Fibroblast of the conjunctiva (primary cell): ENCODE results near the gene FBLIM1.

Experiments
- DNase-seq: peaks from one replicate; pipeline ENCODE4 v3.0.0-alpha.2; 2010; ENCODE audit warnings: low read depth

The FBLIM1 gene

GRCh38 chr1:15731735-15732685, 26.6 kb upstream of the FBLIM1 start:
- no peak for DNase-seq

GRCh38 chr1:15732686-15733081, 25.9 kb upstream of the FBLIM1 start:
- no peak for DNase-seq

- no peak for DNase-seq
Observed at GRCh38 chr1:15733218-15733725, 25.3 kb upstream of the FBLIM1 start.

DNA sequence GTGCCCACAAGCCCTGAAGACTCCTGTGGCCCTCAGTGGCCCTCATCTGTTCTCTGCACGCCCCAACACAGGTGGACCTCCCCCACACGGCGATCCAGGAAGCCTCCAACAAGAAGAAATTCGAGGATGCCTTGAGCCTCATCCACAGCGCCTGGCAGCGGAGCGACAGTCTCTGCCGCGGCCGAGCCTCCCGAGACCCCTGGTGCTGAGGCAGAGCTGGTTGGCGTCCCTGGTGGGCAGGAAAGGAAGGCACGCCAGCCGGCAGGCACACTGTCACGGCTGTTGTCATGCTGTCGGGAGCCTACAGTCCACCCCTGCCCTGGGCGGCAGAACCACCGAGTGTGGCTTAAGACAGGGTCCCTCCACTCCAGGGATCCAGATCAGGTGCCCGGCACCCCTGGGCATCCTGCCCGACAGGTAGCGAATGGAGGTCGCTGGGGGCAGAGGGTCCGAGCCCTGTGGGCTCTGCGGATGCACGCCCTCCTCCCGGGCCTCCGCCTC, 24.8 kb upstream of the FBLIM1 start:
- no peak for DNase-seq

- no peak for DNase-seq
Observed at GRCh38 chr1:15734296-15734695, 24.3 kb upstream of the FBLIM1 start.

DNA sequence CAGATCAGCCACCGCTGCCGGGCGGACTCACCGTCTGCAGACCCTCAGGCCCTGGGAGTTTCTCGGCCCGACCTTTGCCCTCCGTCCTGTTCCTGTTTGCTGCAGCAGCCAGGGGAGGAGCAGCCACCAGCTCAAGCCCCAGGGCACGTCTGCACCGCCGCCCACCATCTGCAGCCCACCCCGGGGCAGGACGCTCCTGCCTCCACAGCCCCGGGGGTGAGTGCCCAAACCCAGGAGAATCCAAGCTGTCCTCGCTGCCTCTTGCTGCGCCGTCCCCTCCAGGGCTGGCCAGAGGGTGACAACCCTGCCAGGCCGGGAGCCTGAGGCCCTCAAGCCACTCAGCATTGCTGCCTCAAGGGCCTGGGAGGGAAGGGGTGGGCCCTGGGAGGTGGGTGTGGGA, 23.7 kb upstream of the FBLIM1 start:
- DNase-seq, result no peak

- DNase-seq, result no peak
Observed at GRCh38 chr1:15735304-15736037, 23.1 kb upstream of the FBLIM1 start.

DNA sequence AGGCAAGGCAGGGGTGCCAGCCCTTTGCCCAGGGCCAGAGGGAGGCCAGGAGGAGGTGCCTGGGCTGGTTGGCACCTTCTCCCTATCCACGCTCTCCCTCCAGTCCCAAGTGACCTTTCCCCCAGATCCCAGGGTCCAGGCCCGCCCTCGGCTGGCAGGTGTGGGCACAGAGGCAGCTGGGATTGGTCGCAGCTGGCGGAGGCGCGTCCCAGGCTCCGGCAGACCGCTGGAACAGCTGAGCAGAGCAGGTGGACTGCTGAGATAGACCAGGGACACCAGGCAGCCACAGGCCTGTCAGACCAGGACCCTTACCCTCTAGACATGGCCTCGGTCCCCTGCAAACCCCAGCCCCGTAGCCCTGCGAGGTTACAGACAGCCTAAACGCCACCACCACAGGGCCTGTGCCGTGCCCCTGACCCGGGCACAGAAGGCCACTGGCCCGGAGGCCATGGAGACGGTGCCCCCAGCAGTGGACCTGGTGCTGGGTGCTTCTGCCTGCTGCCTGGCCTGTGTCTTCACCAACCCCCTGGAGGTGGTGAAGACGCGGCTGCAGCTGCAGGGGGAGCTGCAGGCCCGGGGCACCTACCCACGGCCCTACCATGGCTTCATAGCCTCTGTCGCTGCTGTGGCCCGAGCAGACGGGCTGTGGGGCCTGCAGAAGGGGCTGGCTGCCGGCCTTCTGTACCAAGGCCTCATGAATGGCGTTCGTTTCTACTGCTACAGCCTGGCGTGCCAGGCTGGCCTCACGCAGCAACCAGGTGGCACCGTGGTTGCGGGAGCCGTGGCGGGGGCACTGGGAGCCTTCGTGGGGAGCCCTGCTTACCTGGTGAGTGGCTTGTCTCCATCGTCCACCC, 22.3 kb upstream of the FBLIM1 start, which contains the start of gene SLC25A34:
Gene SLC25A34, plus strand, starts transcription at position 221 of the 854 bp plus-strand sequence. Its CDS starts 228 bp downstream, at position 449.
- DNase-seq, result no peak

- DNase-seq, result no peak
Observed at GRCh38 chr1:15736892-15737261, 21.7 kb upstream of the FBLIM1 start.

DNA sequence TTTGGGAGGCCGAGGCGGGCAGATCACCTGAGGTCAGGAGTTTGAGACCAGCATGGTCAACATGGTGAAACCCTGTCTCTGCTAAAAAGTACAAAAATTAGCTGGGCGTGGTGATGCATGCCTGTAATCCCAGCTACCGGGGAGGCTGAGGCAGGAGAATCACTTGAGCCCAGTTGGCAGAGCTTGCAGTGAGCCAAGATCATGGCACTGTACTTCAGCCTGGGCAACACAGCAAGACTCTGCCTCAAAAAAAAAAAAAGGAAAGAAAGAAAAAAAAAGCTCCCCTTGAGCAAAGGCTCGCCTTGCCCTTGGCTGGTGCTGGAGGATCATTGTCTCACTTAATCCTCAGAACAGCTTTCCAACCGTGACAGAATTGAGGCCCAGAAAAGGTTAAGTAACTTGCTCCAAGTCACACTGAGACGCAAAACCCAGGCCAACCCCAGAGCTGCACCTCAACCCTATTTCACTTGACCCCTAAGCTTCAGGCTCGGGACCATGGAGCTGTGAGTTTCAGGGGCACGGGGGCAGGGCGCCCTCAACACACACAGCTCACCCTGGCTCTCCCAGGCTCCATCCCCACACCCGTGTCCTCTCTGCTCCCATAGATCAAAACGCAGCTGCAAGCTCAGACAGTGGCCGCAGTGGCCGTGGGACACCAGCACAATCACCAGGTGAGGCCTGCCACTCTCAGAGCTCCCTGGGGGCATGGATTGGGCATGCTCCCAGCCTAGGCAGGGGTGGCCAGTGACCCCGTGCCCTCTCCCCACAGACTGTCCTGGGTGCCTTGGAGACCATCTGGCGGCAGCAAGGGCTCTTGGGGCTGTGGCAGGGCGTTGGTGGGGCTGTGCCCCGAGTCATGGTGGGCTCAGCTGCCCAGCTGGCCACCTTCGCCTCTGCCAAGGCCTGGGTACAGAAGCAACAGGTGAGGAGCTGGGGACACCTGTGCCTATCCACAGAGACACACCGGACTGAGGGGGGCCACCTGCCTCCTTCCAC, 21.0 kb upstream of the FBLIM1 start:
- DNase-seq, result no peak

GRCh38 chr1:15738416-15739113, 20.0 kb upstream of the FBLIM1 start:
- no peak for DNase-seq

DNA sequence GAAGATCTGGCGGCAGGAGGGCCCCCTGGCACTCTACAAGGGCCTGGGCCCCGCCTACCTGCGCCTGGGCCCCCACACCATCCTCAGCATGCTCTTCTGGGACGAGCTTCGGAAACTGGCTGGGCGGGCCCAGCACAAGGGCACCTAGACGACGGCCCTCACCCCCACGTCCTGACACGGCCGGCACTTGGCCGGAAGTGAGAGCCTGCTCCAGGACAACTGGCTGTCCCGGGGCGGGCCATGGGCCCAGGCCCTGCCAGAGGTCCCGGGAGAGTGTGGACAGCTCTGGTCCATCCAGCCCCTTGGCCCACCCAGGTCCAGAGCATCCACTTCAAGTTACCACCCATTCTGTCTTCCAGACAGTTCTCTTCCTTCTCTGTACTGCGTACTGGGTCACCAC, 19.3 kb upstream of the FBLIM1 start:
- DNase-seq, result no peak

DNA sequence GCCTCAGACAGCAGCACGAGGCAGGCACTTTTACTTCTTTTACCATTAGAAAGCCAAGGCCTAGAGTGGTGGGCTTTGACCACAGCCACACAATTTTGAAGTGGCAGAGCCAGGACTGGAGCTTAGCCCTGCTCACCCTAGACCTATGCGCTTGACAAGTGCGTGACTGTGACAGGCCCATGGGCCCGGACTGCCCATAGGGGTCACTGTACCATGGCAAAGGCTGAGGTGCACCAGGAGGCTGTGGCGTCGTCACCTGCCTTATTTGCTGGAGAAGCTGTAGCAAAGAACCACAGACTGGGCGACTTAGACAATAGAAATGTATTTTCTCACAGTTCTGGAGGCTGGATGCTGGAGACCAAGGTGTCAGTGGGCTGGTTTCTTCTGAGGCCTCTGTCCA, 18.9 kb upstream of the FBLIM1 start:
- DNase-seq, result no peak

GRCh38 chr1:15740924-15741850, 17.4 kb upstream of the FBLIM1 start:
- DNase-seq, result peak; percentile 39

GRCh38 chr1:15742339-15742801, 16.2 kb upstream of the FBLIM1 start, which contains the start of gene TMEM82:
Gene TMEM82 (plus strand): TSS chr1:15742499. CDS start chr1:15742560, 61 bp downstream.
- no peak for DNase-seq

DNA sequence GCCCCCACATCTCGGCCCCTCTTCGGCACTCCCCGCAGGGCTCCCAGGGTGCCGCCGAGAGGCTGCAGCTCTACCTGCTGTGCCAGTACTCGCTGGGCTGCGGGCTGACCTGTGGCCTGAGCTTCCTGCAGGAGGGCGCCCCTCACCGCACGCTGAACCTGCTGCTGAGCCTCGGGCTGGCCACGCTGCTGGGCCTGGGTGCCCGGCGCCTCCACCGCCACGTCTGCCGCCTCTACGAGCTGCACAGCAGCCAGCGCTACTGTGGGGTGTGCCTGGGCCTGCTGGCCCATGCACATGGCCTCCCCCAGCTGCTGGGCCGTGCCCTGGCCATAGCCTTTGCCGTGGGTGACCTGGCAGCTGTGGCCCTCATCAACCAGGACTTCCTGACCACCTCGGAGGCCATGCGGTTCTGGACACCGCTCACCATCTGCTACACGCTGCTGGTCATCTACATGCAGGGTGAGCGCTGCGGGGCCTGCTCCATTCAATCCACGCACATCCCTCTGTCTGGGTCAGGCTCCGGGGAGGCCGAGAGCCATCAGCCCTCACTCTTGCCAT, 14.4 kb upstream of the FBLIM1 start:
- no peak for DNase-seq

- DNase-seq, result no peak
Observed at GRCh38 chr1:15747378-15747777, 11.2 kb upstream of the FBLIM1 start.

- DNase-seq, result no peak
Observed at GRCh38 chr1:15748264-15748663, 10.3 kb upstream of the FBLIM1 start.
